ENCODE results near the gene UST.

The UST gene

DNA sequence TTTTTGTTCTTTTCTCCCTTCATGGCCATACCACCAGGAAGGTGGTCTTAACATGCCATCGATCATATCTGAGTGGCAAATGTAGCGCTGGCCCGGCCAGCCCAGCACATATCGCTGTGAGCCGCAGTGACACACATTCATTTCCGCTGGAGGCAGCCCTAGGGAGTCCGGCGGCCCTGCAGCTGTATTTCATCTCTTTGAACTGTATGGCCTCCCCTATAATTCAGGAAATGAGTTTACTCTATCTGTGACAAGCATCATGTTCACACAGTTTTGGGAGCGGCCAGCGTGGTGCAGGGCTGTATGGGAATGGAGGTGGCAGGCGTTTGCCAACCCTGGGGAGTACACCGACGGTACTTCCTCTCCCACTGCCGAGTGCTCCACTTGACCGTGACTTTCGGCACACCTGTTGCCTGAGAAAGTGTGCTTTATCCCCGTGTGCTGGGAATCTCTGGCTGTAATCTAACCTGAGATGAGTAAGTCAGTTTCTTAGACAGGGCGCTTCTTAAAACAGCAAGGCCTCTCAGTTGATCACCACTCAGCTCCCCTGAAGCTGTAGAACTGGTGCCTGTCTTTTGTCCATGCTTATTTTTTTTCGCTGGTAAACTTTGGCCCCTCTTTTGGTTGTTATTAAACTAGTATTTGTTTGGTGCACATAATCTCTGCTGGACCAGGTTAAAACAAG, 313.6 kb downstream of the UST start:
- Histone ChIP-seq H3K4me3 (no peak overlapping the region), H3K27ac (peak overlapping the region in 7 of 21 experiments; percentile 0 to 64 (median 44))

DNA sequence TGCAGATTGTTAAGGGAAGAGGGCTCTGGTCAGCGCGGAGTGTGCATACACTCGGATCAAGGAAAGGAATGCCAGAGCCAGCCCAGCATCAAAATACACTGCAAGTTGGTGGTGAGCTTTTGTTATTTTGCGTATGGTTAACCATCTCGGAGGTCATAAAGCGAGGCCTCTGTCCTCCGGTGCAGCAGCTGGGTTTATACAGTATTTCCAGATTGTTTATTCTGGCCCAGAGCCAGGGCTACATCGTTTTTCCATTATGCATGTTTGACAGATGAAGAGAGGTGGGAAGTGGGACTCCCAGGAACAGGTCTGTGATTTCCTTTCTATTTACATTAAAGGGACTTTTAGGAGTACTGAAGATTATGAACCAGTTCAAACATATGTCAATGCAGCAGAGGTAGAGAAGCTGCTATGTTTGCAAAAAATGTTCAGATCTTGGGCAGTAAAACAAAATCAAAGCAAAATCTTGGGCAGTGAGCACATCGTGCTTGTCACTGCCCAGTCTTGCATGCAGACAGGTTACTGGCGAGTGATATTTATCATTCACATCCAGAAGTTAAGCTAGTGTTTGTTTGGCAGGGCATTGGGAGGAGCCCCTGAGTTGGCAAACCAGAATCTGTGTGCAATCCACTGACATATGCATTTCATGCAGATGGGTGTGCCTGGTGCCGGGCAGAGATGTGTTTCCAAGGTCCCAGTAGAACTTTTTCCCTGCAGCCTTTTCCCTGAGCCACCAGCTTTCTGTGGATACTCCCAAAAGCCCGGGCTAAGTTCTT, 314.3 kb downstream of the UST start:
- Histone ChIP-seq H3K4me3 (no peak overlapping the region), H3K27ac (peak overlapping the region in 7 of 21 experiments; percentile 0 to 64 (median 44))

DNA sequence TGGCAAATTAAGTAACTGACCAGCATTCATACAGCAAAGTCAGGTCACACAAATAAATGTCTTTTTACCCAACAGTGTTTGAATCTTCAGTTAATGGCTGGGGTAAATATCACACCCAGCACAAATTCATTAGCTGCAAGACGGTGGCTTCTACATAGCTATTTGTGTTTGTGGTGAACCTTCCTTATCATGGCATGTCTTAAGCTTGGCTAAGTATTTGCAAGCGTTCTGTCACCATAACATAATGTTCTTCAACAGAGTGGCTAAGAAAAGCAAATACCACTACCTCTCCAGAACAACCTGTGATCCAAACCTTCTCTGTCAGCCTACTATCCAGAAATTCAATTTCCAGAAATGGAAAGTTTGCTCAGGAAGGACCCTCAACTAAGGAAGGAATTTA, 315.1 kb downstream of the UST start:
- H3K4me3 ChIP-seq = no peak overlapping the region
- peak overlapping the region in 3 of 21 experiments; percentile 0 to 64 (median 60) for H3K27ac ChIP-seq

DNA sequence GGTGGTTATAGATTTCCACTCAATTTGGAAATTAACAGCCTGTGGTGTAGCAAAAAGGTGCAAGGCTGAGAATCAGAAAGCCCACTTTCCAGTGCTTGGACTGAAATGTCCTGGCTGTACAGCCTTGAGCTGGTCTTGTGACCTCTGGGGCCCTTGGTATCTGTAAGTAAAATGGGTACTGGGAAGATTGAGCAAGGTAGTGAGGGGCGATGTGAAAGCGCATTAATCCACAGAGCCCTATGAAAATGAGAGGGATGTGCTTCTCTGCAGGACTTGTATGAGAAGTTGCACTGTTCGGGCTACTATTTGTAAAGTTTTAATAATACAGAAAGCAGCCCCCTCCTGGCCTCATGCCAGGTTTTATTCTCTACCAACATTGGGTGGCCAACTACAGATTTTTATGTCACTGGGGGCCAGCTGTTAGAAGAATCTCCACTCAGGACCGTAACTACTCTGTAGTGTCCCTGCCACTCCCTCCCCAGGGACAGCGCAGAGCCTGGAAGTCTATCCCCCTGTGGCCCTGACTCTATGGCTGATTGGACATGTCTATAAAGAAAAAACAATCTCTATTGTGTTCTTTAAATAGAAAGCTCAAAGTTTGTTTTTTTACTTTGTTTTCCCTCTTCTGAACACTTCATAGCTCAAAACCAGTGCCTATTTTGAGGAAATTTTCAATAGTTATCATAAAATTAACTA, 316.0 kb downstream of the UST start:
- no peak overlapping the region for H3K27ac ChIP-seq
- no peak overlapping the region for H3K4me3 ChIP-seq

DNA sequence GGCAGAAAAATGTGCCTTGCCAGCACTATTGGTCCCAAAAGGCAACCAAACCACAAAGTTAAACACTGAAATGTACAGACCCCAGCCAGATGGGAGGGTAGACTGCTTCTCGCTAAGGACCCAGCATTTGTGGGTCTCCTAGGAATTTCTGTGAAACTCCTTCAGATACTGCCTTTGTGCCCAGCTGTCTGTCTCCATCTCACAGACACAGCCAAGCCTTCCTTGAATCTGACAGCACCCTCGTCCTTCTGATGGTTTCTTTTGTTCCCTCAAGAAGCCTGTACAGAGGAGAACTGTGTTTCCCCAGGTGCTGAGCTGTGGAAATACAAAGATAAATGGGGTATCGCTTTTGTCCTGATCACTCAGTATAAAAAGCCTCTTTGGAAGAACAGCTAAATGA, 316.6 kb downstream of the UST start:
- Histone ChIP-seq H3K27ac (no peak overlapping the region), H3K4me3 (no peak overlapping the region)

DNA sequence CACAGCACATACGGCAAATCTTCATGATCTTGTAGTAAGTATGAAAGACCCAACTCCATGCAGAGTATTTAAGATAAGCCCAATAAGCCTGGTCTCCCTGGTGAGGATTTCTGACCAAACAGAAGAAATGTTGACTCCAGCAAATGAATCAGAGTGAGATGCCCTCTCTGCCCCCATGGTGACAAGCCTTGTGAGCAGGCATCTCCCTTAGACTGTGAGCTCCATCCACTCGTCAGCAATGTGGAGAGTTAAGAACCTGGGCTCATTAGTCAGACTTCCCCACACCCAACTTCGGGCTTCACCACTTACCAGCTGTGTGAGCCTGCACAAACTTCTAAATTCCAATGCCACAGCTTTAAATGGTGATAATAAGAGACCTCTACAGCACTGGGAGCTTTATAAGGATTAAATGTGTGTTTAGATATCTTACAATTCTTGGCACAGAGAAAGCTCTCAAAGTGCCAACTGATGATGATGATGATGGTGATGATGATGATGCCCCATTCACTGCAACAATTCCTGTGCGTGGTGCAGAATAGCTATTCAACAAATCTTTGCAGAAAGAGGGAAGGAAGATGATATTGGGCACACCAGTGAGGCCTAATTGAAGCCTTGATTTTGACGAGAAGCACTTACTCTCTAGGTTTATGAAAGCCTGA, 317.3 kb downstream of the UST start:
- H3K27ac ChIP-seq = no peak overlapping the region

DNA sequence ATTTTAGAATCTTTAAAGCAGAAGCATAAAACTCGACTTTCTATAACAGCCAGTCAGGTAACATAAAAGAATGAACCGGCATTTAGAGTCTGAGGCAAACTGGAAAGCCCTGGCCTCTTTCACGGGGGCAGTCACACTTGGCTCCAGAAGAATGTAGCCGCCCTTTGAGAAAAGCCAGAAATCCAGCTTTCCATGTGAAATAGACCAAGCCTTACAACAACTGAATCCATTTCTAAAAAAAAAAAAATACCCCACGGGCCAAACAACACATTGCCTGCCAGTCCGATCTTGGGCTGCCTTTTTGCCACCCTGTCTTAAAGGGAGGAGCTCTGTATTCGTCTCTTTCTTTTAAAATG, 317.8 kb downstream of the UST start:
- H3K27ac ChIP-seq = no peak overlapping the region
- no peak overlapping the region for H3K4me3 ChIP-seq

More for the DNA sequence above, 317.3 kb downstream of the UST start:
- no peak overlapping the region for H3K4me3 ChIP-seq

DNA sequence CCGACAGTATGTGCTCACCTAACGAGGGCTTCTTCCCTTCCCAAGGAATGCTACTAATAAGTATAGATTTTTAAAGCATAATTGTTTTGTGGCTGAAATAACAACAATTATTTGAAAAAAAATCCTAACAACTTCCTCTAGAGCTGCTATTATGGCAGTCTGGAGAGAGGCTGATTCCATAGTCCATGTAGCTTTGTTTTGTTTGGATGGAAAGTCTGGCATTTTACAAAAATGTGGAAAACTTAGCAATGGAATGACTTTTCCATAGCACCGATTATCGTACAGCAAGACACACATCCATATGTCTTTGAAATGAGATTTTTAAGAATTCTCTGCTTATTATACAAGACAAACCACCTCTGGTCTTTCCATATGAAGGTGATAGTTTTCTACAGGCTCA, 318.3 kb downstream of the UST start:
- H3K27ac ChIP-seq = peak overlapping the region in 1 of 21 experiments; percentile 80
- no peak overlapping the region for H3K4me3 ChIP-seq

DNA sequence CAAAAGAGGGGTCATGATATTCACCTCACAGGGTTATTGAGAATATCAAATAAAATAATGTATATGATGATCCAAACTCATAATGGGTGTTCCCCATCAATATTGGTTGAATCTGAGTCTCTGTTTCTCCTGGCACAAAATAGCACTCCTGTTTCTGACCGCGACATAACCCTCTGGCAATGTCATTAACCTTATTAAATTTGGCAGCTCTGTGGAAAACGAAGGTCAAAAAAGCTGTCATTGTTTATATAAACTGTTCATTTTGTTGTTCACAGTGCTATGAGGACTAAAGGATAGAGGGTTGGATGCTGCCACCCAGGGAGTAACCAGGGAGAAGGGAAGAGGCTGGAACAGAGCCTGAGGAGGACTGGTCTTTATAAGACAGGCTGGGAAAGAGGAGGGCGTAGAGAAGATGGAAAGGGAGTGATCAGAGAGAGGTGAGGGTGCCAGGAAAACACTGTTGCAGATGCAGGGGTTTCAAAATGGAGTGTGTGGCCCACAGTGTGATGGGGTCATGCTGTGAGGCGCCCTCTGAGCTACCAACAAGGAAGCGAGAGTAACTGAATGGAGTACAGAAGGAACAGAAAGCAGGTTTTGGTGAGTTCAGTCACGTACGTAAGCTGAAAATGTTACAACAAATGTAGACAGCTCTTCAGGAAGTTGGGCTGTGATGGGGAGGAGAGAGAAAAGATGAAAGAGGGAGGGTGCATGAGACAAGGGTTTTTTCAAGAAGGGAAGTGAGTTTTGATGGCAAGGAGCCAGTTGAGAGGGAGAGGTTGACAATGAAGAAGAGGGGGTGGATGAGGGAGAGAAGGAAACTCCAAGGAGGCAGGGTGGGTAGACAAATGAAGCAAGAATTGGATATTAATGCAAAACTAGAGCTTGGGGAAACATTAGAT, 319.1 kb downstream of the UST start:
- no peak overlapping the region for H3K4me3 ChIP-seq
- H3K27ac ChIP-seq = peak overlapping the region in 10 of 21 experiments; percentile 2 to 80 (median 36)

DNA sequence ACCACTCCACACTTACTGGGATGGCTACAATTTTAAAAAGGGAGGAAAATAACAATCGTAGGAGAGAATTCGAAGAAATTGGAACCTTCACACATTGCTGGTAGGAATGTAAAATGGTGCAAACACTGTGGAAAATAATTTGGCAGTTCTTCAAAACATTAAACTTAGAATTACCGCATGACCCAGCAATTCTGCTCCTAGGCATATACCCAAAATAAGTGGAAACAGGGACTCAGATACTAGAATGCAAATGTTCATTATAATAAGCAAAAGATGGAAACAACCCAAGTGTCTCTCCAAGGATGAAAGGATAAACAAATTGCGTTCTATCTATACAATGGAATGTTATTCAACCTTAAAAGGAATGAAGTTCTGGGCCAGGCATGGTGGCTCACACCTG, 325.2 kb downstream of the UST start:
- Histone ChIP-seq H3K27ac (no peak overlapping the region), H3K4me3 (no peak overlapping the region)

DNA sequence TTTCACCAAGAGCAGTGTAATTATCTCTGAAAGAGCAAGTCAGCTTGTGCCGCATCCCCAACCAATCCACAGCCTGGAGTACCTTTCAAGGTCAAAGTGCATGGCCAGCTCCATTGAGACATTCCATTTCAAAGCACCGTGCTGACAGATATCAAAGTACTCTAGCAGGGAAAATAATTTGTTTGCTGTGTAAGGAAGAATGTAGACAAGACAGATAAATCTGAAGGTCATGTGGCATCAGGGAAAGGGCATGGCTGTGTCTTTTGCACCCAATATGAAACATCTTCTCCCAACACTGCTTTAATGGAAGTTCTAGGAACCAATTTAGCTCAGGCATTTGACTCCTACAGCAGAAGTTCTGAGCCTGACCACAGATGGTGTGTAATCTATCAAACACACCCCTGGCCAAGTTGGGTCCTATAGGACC, 328.0 kb downstream of the UST start:
- Histone ChIP-seq H3K4me3 (no peak overlapping the region), H3K27ac (no peak overlapping the region)

DNA sequence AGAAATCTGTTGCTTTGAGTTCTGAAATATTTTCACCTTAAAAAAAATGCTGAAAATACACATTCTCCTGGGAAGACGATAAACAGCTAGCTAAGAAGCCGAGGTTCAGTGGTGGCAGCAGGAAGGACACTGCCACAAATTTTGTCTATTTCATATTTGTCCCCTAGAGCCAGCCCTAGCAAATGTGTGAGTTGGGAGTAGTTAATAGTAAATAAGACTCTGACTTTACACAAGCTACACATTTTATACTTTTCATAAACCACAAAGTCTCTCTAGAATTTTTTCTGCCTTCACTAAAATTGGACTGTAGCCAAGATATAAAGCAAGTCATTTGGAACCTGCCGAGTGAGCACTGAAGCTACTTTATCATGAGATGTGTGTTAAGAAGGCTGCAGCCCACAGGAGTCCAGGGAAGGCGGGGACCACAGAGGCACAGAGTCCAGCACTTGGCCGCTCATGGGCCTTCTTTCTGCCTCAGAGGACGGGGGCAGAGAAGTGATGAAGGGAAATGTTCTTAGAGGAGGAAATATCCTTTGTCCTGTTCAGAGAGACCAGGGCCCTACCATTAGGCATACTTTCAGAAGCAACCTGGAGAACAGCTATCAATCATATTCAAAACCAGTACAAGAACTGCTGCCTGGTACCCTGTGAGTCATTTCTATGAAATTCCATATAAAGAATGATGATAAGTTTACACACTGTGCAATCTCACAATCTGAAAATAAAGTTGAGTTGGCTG, 329.0 kb downstream of the UST start:
- H3K4me3 ChIP-seq = no peak overlapping the region
- peak overlapping the region in 1 of 21 experiments; percentile 37 for H3K27ac ChIP-seq

DNA sequence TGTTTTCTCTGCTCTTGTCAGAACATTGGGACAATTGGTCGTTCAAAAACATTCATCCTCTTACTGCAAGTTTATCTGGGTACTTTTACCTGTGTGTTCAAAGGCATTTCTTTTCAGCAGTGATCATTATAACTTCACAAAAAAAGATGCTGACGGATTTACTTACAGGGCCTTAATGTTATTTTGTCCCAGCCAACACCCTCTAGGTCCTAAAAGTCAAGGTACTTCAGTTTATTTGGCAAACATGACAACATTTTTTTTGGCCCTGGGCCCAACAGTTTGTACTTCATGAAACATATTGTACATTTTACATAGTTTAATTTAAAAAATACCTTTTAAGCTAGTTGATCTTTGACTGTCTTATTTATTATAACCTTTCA, 329.5 kb downstream of the UST start:
- no peak overlapping the region for H3K4me3 ChIP-seq
- H3K27ac ChIP-seq = peak overlapping the region in 1 of 21 experiments; percentile 37

DNA sequence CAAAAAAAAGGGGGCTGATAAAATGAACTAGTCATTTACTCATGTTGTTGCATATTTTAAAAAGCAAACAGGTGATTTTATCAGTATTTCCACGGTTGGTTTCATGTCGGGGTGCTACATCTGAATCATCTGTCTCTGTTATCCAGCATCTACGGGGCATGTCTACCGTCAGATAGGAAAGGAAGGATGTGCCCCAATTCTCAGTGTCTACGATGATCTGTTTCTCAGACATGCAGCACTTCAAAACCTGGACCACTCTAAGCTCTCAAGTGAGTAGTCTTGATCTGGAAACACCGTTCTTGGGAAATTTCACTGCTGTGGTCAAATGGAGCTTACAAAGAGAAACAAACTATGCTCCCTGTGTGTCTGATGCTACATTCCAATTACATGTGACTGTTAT, 330.4 kb downstream of the UST start:
- no peak overlapping the region for H3K4me3 ChIP-seq
- H3K27ac ChIP-seq = no peak overlapping the region

DNA sequence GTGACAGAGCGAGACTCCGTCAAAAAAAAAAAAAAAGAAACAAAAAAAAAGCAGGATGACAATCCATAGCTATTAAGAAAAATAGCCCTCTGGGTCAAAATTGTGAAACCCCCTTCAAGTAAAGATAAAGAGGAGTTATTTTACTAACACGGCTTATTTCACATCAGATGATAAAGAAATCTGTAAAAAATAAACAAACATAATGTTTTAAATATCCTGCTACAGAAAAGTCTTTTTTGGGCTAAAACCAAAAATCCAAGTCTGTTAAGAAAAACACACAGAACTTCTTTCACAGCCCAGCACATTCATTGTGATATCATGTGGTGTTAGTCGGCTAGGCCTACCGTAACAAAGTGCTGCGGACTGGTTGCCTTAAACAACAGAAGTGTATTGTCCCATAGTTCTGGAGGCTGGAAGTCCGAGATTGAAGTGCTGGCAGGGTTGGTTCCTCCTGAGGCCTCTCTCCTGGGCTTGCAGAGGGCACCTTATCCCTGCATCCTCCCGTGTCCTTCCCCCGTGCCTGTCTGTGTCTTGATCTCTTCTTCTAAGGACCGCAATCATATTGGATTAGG, 331.5 kb downstream of the UST start:
- H3K27ac ChIP-seq = peak overlapping the region in 4 of 21 experiments; percentile 1 to 91 (median 40)

DNA sequence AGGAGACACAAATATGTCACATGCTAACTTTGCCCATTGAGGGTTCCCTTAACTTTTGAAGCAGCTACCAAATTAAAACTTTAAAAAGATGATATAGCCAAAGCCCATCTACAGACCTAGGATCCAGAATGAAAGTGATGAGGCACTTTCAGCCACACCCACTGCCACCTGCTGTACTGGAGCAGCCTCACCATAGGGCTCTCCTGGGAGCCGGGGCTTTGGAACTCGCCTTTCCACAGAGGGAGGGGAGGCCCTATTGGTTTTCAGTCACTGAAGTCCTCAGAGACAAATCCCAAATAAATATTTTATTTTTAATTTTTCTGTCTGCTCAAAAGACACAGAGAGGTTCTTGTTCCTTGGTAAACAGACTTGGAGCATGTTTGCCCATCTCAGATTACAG, 332.6 kb downstream of the UST start:
- peak overlapping the region in 16 of 21 experiments; percentile 9 to 91 (median 57) for H3K27ac ChIP-seq
- no peak overlapping the region for H3K4me3 ChIP-seq

More for the DNA sequence above, 331.5 kb downstream of the UST start:
- no peak overlapping the region for H3K4me3 ChIP-seq

DNA sequence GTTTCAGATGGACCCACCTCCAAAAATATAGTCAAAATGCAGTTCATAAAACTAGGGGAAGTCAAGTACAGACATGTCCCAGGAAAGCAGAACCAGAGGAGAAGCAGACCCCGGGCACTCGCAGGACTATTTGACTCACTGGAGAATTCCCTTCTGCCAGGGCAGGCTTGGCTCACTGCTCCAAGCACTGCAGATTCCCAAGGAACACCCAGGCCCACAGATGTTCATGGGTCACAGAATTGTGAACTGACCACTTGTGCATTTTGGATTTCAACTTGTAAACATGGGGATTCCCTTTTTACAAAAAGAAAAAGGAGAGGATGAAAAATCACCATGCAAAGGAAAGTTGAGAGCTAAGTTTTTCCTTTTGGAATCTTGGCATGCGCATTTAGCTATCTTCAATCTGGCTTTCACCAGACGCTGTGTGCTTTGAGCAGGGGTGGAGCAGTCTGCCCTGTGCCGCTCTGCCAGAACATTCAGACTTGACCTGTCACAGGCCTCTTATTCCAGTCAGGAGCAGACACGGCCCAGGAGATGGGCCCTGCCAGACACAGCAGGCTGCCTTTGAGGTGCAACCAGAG, 333.2 kb downstream of the UST start:
- no peak overlapping the region for H3K4me3 ChIP-seq
- H3K27ac ChIP-seq = peak overlapping the region in 19 of 21 experiments; percentile 1 to 91 (median 56)

DNA sequence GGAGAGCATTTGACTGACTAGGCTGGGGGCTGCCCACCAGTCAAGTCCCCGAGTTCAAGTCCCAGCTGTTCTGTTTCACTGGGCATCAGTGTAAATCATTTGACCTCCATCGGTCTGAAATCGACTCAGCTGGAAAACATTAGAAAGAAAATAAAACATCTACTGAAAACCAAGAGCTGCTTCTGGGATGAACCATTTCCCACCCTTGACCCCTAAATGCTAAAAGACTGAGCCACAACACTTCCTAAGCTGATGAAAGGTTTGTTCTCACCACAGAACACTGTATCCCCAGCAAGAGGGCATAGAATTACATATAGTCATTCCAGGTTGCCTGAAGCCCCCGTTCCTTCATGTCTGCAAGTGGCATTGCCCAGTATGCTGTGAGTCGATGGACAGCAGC, 333.7 kb downstream of the UST start:
- Histone ChIP-seq H3K27ac (peak overlapping the region in 17 of 21 experiments; percentile 1 to 91 (median 56)), H3K4me3 (no peak overlapping the region)
